ENCODE results near the gene CYSLTR2.

DNA sequence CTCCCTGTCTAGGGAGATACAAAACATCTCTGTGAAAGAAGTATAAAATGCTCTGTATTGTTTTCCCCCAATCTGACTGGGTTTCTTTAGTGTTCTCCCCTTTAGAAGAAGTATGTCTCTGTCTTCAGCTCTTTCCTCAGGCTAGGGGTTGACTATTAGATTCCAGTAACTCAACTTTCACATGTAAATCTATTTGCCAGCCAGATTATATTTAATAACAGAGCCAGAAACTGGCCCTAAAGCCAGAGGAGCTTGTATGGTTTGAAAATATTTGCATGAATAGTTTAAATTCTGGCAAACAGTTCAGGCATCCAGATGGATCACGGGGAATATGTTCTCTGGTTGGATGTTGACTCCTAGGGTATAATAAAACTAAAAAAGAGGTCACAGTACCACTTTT lies 22.3 kb upstream of the CYSLTR2 start:
- TF ChIP-seq, protein P1, sequence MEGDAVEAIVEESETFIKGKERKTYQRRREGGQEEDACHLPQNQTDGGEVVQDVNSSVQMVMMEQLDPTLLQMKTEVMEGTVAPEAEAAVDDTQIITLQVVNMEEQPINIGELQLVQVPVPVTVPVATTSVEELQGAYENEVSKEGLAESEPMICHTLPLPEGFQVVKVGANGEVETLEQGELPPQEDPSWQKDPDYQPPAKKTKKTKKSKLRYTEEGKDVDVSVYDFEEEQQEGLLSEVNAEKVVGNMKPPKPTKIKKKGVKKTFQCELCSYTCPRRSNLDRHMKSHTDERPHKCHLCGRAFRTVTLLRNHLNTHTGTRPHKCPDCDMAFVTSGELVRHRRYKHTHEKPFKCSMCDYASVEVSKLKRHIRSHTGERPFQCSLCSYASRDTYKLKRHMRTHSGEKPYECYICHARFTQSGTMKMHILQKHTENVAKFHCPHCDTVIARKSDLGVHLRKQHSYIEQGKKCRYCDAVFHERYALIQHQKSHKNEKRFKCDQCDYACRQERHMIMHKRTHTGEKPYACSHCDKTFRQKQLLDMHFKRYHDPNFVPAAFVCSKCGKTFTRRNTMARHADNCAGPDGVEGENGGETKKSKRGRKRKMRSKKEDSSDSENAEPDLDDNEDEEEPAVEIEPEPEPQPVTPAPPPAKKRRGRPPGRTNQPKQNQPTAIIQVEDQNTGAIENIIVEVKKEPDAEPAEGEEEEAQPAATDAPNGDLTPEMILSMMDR (IDR thresholded peaks at IDR 0.05): no peak
- no peak for TF ChIP-seq POLR2A (IDR thresholded peaks at IDR 0.05)

Data from prostate gland (tissue), 2 donors.